Cerebellar cortex (tissue), 1 donor: Measurements from ENCODE around the gene KIAA0825.
"Not testable (repeated sequence)": the region's sequence is repeated elsewhere in the genome, so short reads cannot be mapped to it uniquely, and the experiment has no call there.

ENCODE experiments used
- DNase-seq: peaks from one replicate; pipeline ENCODE4 v3.0.0-alpha.2; 2015; ENCODE audit warnings: low spot score

The KIAA0825 gene

DNA sequence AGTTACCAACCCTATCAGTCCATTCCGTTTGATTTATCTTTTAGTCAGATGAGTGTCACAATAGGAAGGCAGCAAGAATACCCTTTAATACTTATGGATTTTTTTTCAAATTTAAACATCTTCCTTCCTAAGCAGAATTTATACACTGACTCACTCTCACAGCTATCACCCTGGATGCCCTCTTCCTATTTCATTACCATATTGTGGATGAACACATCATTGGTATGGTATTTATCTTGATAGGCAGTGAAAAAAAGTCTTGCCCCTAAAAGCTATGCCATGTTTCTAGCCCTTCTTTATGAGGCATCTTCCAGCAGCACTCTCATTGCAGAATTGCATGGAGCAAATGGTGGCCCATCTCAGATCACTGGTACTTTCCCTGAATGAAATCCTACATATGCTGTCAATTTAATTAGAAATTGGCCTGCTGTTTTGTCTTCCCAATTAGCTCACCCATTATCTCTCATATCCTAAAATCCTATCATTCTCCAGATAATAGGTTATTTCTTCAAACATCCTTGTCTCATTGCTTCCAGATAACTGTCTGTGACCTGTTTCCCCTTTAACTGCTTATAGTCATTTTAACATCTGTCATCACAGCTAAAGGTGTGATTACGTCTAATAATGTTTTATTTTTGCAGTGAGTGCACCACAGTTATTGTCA is 443.5 kb downstream of the KIAA0825 start:
- DNase-seq, result no peak

- DNase-seq, result no peak
These were observed 445.3 kb downstream of the KIAA0825 start for GRCh38 chr5:94173100-94173499.

DNA sequence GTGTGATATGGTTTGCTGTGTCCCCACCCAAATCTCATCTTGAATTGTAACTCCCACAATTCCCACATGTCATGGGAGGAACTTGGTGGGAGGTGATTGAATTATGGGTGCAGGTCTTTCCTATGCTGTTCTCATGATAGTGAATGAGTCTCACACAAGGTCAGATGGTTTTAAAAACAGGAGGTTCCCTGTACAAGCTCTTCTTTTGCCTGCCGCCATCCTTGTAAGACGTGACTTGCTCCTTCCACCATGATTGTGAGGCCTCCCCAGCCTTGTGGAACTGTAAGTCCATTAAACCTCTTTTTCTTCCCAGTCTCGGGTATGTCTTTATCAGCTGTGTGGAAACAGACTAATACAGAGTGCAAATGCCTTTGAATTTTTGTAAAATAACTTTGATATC is 447.3 kb downstream of the KIAA0825 start:
- not testable (repeated sequence) for DNase-seq

- DNase-seq, result not testable (repeated sequence)
These were observed 448.2 kb downstream of the KIAA0825 start for GRCh38 chr5:94170158-94170557.

GRCh38 chr5:94168151-94168550 is 450.3 kb downstream of the KIAA0825 start:
- DNase-seq, result no peak

DNA sequence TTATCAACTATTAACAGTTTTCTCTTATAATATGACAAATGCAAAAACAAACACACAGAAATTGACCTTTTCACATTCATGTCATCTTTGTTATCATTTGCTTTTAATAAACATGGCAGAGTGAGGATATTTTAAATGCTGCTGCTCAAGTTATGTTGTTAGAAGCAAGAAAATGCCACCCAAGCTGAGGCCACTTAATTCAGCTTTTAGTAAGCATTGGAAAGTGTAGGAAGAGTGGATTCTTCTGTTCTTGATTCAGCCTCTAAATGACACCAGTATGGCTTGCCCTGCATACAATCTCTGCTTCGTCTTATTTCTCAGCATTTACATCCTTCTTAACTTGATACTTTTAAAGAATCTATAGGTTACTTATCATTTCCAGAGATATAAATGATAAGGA is 456.6 kb downstream of the KIAA0825 start:
- DNase-seq, result no peak

GRCh38 chr5:94159144-94159543 is 459.3 kb downstream of the KIAA0825 start:
- DNase-seq, result no peak

- DNase-seq, result peak; percentile 7
These were observed 460.5 kb downstream of the KIAA0825 start for GRCh38 chr5:94157704-94158539.

GRCh38 chr5:94154672-94155071 is 463.7 kb downstream of the KIAA0825 start:
- DNase-seq, result no peak

GRCh38 chr5:94153736-94154450 is 464.5 kb downstream of the KIAA0825 start:
- no peak for DNase-seq

GRCh38 chr5:94143621-94144020 is 474.8 kb downstream of the KIAA0825 start:
- not testable (repeated sequence) for DNase-seq

- no peak for DNase-seq
These were observed 478.1 kb downstream of the KIAA0825 start for GRCh38 chr5:94140300-94140699.

DNA sequence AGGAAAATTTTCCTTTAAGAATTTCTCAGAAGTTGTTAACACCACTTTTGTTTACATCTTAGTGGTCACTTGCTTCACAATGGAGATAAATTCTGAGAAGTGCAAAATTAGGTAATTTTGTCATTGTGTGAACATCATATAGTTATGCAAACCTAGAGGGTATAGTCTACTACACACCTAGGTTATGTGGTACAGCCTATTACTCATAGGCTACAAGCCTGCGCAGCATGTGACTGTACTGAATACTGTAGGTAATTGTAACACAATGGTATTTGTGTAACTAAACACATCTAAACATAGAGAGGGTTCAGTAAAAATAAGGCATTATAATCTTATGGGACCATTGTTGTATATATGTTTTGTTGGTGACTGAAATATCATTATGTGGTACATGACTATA is 488.3 kb downstream of the KIAA0825 start:
- DNase-seq, result no peak

GRCh38 chr5:94125107-94125506 is 493.3 kb downstream of the KIAA0825 start:
- DNase-seq, result no peak

DNA sequence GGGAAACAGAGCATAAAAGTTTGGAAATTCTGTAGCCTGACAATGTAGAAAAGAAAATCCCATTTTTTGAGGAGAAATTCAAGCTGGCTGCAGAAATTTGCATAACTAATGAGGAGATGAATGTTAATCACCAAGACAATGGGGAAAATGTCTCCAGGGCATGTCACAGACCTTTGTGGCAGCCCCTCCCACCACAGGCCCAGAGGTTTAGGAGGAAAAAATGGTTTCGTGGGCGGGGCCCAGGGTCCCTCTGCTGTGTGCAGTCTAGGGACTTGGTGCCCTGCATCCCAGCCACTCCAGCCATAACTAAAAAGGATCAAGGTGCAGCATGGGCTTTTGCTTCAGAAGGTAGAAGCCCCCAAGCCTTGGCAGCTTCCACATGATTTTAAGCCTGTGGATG is 502.1 kb downstream of the KIAA0825 start:
- DNase-seq, result not testable (repeated sequence)

- no peak for DNase-seq
These were observed 505.3 kb downstream of the KIAA0825 start for GRCh38 chr5:94113087-94113486.

GRCh38 chr5:94111209-94112004 is 507.0 kb downstream of the KIAA0825 start:
- DNase-seq, result peak; percentile 95

- no peak for DNase-seq
These were observed 514.7 kb downstream of the KIAA0825 start for GRCh38 chr5:94103514-94104245.
